ENCODE results near the gene SDHAF1.
"Not testable (repeated sequence)": the region's sequence is repeated elsewhere in the genome, so short reads cannot be mapped to it uniquely, and the experiment has no call there.

SDHAF1 gene, protein sequence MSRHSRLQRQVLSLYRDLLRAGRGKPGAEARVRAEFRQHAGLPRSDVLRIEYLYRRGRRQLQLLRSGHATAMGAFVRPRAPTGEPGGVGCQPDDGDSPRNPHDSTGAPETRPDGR

DNA sequence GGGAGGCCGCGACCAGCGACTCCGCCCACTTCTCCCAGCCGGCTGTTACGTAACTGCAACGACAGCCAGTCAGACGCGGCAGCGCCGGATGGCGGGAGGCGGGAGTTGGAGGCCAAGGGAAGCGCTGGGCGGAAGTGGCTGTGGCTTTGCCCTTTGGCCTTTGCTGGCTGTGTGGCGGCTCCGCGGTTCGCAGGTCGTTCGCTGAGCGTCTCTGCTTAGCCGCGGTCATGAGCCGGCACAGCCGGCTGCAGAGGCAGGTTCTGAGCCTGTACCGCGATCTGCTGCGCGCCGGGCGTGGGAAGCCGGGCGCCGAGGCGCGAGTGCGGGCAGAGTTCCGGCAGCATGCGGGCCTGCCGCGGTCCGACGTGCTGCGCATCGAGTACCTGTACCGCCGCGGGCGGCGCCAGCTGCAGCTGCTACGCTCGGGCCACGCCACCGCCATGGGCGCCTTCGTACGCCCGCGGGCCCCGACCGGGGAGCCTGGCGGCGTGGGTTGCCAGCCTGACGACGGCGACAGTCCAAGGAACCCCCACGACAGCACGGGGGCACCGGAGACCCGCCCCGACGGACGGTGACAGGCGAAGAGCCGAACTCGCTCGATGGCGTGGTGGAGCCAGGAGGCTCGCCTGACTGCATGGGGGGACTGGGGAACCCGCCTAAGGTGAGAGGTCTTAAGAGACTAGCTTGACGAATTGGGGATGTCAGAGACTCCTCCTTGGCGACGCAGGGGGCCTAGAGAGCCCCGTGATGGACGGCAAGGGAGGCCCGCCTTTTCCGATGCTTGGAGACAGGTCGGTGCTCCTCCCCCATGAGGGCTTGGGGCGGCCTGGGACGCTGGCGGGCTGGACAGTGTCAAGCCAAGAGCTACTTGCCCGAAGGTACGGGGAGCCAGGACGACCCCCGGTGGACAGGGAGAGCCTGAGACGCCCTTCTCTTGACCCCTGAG, at the start of gene SDHAF1:
Gene SDHAF1 (plus strand): TSS at position 141 of the 946 bp plus-strand sequence. CDS start 87 bp downstream, at position 228.
- FAIRE-seq, result no peak

DNA sequence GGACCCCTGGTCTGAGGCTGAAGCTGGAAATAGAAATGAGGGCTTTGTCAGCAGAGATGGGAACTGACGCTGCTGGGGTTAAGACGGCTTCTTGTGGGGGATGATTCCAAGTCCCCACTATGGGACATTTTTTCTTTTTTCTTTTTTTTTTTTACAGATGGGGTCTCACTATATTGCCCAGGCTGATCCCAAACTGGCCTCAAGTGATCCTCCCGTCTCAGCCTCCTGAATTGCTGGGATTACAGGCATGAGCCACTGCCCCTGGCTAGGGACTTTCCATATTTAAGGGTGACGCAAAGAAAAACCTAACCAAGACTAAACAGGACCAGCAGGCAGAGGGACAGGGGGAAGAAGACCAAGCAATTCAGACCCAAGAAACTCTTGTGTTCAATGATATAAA, 48.8 kb upstream of the SDHAF1 start:
- no peak for FAIRE-seq

DNA sequence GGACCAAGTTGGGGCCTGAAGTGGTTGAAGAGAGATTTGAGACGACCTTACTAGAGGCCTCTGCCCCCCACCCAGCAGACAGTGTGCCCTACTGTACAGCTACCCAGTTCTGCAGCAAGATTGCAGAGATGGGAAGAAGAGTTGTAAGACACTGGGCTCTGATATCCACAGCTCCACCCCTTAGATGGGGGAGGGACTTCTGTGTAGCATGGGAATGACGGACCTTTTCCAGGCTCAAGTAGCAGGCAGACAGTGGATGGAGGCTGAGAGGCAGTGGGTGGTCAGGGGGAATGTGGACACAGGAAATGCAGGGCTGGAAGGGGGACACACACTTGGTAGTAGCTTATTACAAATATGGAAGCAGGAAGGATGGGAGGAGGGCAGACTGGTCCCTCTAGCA, 45.9 kb upstream of the SDHAF1 start:
- no peak for FAIRE-seq

DNA sequence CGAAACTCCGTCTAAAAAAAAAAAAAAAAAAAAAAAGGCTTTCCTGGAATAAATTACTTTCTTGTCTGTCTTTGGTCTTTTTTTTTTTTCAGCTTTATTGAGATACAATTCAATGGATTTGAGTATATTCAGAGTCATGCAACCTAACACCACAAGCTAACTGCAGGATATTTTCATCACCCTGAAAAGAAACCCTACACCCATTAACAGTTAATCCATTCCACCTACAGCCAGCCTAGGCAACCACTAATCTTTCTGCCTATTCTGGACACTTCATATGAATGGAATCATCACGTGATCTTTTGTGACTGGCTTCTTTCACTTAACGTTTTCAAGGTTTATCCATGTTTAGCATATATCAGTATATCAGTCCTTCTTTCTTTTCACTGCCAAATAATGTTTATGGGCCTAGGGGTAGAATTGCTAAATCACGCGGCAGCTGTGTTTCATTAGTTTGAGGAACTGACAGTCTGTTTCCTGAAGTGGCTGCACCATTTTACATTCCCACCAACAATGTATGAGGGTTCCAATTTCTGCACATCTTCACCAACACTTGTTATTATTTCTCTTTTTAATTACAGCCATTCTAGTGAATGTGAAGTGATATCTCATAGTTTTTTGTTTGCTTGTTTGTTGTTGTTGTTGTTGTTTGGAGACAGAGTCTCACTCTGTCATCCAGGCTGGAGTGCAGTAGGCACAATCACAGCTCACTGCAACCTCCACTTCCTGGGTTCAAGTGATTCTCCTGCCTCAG, 38.9 kb upstream of the SDHAF1 start:
- no peak for FAIRE-seq

DNA sequence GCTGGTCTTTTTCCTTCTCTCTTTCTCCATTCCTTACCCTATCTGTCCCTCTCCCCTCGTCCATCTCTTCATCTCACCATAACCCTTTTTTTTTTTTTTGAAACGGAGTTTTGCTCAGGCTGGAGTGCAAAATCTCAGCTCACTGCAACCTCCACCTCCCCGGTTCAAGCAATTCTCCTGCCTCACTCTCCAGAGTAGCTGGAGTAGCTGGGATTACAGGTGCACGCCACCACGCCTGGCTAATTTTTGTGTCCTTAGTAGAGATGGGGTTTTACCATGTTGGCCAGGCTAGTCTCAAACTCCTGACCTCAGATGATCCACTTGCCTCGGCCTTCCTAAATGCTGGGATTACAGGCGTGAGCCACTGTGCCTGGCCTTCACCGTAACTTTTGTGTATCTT, 37.6 kb upstream of the SDHAF1 start:
- FAIRE-seq, result not testable (repeated sequence)

DNA sequence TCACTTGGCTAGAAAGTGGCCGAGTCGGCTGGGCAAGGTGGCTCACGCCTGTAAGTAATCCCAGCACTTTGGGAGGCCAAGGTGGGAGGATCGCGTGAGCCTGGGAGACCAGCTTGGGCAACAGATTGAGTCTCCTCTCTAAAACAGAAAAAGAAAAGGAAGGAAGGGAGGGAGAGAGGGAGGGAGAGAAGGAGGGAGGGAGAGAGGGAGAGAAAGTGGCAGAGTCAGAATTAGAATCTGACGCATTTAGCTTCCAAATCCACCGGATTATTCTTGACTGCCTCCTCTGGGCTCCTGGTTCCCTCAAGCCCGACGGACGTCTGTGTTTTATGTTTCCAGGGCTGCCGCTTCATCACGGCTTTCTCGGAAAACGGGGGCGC, 36.3 kb upstream of the SDHAF1 start:
- FAIRE-seq, result no peak

DNA sequence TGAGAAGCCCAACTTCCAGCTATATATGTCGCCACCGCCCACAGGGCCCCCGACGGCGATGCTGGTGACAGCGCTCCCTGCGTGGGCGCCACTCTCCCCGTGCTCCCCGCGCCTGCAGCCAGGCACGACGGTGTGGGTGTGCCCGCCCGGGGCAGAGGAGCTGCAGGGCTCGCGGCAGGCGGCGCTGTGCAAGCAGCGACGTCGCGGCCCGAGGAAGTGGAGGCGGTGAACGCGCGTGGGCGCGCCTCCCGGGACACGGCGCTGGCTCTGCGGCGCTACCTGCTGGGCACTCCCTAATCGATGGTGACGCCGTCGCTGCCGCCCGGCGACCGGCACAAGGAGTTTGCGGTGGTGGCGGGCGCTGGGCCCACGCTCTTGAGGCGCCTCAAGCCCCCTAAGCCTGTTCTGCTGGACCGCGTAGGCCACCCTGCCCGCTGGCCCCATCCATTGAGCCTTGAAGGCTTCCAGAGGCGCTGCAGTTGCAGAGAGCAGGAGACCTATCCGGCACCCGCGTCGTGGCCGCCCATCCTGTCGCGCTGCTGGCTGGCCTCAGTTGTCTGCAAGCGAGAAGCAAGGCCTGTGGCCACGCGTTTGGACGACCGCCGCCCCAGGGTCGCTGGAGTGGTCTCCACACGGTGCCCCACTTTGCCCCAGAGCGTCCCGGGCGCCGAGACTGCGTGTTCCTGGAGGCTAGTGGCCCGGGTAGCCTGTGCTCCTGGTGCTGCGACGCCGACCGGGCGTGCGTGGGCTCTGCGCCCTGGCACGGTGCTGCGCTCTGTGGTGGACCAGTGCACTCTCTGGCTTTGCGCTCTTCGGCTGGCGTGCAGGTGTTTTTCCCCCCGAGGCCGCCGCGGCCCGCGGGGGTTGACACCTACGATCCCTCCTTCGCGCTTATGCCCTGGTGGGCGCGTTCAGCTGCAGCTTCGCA, 35.7 kb upstream of the SDHAF1 start:
- FAIRE-seq, result no peak

DNA sequence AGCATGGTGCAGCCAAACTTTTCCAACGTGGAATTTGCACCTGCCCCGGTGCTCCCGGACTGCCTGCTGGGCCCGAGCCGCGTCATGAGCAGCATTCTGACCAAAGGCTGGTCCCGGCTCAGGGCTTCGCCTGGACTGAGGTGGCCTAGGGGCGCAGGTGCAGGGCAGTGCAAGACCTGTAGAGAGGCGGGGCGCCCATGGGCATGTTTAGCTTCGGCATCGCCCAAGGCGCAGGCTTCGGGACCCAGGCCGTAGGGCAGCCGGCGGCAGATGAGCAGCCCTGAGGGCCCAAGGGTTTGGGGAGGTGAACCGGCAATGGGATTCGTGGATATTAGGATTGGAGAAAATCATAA, 35.0 kb upstream of the SDHAF1 start:
- no peak for FAIRE-seq

DNA sequence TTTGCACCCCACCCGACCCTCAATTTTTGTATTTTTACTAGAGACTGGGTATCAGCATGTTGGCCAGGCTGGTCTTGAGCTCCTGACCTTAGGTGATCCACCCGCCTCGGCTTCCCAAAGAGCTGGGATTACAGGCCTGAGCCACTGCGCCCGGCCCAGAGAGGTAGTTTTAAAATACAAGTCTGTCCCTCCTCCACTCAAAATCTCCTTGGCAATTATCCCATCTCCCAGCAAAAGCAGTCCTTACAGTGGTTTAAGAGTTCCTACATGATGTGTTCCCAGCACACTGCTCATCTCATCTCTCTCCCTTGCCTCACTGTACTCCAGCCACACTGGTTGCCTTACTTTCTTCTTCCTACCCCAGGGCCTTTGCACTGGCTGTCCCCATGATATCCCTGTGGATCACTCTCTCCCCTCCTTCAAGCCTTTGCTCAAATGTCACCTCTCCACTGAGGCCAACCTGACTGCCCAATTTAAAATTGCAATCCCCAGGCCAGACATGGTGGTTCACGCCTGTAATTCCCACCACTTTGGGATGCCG, 34.5 kb upstream of the SDHAF1 start:
- no peak for FAIRE-seq

DNA sequence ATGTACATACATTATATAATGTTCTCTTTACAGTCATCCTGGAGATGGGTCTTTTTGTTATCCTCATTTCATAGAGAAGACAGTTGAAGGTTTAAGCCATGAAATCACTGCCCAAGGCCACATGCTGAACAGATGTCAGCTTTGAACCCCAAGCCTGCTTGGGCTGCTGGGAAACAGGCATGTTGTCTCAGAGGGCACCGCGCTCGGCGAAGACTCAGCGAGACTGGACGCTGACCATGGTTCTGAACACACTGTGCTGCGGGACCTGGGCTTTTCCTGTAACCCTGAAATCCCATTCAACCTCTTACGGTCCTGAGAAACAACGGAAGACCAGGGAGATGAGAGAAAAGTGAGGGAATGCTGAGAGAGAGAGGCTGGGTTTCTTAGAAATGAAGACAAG, 31.5 kb upstream of the SDHAF1 start:
- no peak for FAIRE-seq

DNA sequence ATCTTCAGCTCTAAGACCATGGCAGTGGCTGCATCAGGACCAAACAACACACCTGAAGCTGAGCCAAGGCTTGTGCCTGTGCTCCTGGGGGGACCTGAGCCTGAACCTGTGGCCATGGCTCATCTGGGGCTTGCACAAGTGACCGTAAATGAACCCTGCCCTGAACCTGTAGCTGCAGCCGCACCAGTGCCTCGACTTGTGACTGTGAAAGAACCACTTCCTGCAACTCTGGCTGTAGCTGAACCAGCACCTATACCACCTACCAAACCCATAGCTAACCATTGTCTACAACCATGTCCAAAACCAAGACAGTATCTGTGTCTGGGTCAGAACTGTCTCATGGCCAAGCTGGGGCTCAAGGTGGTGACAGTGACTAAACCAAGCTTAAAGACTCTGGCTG, 28.2 kb upstream of the SDHAF1 start:
- FAIRE-seq, result no peak

DNA sequence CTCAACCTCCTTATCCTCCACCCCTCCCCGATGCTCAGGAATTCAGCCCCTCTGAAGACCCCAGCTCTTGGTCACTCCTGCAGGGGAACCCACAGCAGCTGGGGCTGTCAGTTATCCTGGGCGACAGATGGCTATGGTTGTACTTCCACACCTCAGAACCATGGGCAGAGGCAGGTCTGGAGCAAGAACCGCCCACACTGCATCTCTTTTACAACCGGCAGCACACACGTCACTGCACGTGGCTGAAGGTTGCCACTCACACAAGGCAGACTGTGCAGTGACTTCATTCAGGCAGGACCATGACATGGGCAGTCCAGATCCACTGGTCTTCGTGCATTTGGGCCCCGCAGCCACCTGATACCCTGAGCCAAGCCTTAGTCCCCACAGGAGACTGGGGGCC, 21.5 kb upstream of the SDHAF1 start:
- FAIRE-seq, result no peak

DNA sequence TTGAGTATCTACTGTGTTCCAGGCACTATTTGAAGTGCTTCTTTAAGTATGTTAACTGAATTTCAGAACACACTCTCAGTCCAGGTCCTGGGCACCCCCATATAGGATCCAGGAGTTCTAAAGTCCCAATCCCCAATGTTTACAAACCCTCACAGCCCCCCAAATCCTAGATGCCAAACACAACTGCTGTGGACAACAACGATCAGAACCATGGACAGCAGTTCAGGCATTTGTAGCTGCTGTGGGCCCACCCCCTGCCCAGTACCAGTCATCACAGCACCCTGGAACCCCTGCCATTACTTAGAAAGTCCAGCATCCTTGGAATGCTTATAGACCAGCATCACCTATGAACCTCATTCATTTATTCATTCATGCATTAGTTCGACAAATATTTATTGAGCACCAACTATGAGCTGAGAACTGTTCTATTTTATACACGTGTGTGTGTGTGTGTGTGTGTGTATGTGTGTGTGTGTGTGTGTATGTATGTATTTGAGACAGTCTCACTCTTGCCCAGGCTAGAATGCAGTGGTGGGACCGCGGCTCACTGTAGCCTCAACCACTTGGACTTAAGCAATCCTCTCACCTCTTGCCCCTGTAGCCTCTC, 19.3 kb upstream of the SDHAF1 start:
- FAIRE-seq, result no peak

DNA sequence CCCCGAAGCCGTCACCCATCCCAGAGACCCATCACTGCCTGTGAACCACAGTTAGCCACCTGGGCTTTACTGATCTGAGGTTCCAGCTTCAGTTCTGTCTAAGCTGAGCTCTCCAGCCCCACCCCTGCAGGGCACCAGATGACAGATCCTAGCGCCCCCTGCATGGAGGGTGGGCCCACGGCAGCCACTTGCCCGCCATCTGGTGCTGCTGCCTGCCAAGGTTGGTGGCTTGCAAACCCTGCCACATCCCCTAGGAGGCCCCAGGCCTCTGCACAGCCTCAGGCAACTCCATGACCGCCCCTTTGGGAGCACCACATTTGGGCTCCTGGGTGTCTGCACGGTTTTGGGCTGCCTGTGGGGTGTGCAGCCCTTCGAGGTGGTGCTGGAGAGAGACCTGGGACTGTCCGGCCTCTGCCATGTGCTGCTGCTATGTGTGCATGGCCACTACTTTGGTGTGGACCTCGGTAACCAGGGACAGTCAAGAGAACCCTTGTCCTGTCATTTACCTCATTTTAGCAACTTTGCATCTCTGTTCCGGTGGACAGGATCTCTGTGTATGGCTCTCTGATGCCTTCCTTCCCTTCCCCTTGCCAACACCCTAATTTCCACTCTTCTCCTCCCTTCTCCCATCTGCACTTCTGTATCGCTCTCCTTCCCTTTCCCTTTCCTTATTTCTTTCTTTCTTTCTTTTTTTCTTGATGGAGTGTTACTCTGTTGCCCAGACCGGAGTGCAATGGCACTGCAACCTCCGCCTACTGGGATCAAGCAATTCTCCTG, 17.4 kb upstream of the SDHAF1 start:
- FAIRE-seq, result no peak

DNA sequence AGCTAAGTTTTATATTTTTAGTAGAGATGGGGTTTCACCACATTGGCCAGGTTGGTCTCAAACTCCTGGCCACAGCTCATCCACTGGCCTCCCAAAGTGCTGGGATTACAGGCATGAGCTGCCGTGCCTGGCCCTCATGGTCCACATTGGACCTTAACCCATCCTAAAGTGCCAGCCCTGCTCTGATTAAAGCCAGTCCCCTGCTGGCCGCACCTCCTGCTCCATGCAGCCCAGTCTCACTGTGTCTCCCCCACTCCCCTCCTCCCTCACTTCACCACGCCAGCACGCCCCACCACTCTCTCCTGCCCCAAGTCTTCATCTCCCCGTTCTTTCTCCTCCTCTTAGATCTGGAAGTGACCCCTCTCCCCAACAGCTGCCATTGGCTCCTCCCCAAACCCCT, 16.7 kb upstream of the SDHAF1 start:
- FAIRE-seq, result no peak

DNA sequence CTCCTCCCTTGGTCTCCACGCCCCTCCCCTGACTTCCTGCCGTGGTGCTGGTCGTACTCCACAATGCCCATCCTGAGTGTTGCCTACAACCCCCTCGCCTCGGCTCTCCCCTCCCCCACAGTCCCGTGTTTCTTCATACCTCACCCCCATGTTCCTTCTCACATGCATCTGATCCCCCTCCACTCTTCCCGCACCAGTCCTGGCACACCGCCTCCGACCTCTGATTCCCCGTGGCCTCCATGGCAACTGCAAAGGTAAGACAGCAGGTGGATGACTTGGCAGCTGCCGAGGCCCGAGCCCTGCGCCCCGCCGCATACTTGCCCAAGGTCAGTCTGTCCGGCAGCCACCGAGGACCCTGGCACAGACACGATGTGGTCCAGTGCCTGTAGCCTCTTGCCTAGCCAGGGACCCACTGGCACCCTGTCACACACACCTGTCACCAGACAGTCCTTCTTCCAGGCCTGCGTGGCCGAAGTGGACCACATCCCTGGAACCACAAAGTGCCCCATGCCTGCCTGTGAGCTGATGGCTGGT, 16.1 kb upstream of the SDHAF1 start:
- no peak for FAIRE-seq

DNA sequence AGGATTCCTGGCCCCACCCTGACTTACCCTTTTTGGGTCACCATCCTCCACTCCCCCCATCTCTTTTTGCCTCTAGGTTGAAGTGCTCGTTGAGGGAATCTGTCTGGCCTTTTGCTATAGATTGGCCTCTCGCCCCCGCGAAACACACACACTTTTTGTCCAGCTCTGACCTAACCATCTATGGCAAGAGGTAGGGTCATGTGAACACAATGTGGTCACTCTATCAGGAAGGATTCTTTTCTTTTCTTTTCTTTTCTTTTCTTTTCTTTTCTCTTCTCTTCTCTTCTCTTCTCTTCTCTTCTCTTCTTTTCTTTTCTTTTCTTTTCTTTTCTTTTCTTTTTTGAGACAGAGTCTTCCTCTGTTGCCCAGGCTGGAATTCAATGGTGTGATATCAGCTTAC, 14.0 kb upstream of the SDHAF1 start:
- not testable (repeated sequence) for FAIRE-seq

DNA sequence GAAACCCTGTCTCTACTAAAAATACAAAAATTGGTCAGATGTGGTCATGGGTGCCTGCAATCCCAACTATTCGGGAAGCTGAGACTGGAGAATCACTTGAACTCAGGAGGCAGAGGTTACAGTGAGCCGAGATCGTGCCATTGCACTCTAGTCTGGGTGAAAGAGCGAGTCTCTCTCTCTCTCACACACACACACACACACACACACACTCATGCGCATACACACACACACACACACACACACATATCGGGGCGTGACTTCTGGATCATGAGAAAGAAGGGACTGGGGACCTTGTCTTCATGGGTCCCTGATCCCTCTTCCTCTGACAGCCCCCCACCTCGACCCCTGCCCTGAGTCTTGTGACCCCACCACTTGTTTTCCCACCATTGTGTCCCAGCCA, 11.8 kb upstream of the SDHAF1 start:
- FAIRE-seq, result no peak

DNA sequence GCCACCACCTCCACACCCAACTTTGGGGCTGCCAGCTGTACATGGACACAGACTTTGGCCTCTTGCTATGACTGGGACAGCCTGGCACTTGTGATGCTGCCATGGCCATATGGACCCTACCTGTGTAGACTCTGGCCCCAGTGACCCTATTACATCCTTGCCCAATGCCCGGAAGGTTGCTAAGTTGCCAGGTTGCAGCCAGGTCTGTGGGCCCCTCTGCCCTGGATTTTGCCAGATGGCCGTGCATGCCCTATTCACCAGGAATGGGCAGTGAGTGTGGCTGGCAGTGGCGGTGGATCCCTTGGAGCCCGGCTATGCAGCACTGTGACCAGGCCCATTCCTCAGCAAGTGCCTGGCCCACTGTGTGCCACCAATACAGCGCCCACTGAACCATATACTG, 8.9 kb upstream of the SDHAF1 start:
- FAIRE-seq, result no peak

DNA sequence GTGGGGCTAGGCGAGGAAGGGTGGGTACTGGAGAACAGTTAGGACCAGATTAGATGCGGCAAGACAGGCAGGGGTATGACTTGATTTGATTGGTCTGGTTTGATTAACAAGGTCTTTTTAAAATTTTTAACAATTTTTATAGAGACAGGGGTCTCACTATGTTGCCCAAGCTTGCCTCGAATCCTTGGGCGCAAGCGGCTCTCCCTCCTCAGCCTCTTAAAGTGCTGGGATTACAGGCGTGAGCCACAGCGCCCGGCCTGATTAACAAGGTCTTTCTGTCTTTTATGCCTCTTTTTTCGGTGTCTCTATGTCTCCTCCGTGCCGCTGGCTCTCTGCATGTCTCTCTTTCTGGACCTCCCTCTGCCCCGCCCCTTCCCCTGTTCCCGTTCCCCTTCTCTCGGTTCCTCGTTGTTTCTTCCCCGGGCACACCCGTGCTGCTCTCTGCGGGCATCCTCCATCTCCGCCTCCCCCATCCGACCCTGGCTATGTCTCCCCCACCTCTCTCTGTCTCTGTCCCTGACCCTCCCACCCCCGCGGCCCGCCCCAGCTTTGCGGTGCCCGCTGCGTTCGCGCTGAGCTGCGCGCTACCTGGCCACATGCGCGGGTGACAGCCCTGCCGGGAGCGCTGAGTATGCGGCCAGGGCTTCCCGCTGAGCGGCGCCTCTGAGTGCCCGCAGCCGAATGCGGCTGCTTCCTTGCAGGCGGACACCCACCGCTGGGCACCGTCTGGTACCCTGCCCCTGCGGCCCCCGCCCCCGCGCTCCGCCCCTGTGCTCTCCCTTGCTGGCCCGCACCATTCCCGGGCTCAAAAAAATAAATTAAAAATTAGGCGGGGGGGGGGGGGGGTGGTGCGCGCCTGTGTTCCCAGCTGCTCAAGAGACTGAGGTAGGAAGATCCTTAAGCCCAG, 8.1 kb upstream of the SDHAF1 start:
- FAIRE-seq, result no peak

All from colon (tissue), 2 donors.